ENCODE measurements around the gene ZBTB40. TPM values are rescaled to one million over a fixed set of nuclear protein-coding genes. Genes with fewer than 3 reads are reported as not detected.

The ZBTB40 gene
- polyA plus RNA-seq, 1 of the 3 experiments (the other 2 are of a cell fraction) = 5.0 TPM

- H3K4me3 ChIP-seq (ENCODE audit: low read depth in 2 of 2, low read length in 1 of 2) = no peak overlapping the region; a peak in 1 of 4 replicates
- H3K9ac ChIP-seq = no peak overlapping the region
- no peak overlapping the region for H2AFZ ChIP-seq (ENCODE audit: low read depth)
- ChIA-PET POLR2A (interaction anchor here (0.9 to 1.8 kb wide), 4 partner anchors 9 to 40 kb away, joined by 3 to 9 read pairs (median 6); no protein-coding TSS in a partner anchor), CTCF (interaction anchor here (0.8 to 1.9 kb wide), 5 partner anchors 10 to 157 kb away, joined by 3 to 10 read pairs (median 6); no protein-coding TSS in a partner anchor)
- peak overlapping the region in 1 of 2 experiments; percentile 95; a peak in 2 of 4 replicates for H3K27ac ChIP-seq (ENCODE audit: low read depth in 2 of 2, low read length in 1 of 2)
- no peaks in the 10 kb centered on the region for H3K79me2 ChIP-seq (ENCODE audit: insufficient read depth)
- no peak overlapping the region for H3K4me2 ChIP-seq
- H3K9me2 ChIP-seq = no peaks in the 10 kb centered on the region
- no peaks in the 10 kb centered on the region for H3K9me3 ChIP-seq
- TF ChIP-seq MAX (IDR thresholded peaks at IDR 0.05; ENCODE audit: low read depth) = no peak
- peaks cover 26% of the 10 kb centered on the region for H3K27me3 ChIP-seq (ENCODE audit: insufficient read depth)
- peaks cover 4% of the 10 kb centered on the region for H3F3A ChIP-seq (replicated peaks; ENCODE audit: insufficient read depth)
- no peaks in the 10 kb centered on the region for H4K20me1 ChIP-seq (ENCODE audit: insufficient read depth)
- WGBS (ENCODE audit: low lambda C conversion rate) = 9% methylated on average over 4 of the region's 7 CpGs
- peaks cover 0 to 47% of the 10 kb centered on the region in 2 experiments; a peak in 2 of 4 replicates for H3K4me1 ChIP-seq (ENCODE audit: control insufficient read depth in 1 of 2, insufficient read depth in 2 of 2, low read depth in 1 of 2, low read length in 1 of 2)
- no peak for DNase-seq
- H3K36me3 ChIP-seq (replicated peaks in 1 of 2; ENCODE audit: control insufficient read depth in 1 of 2, insufficient read depth in 2 of 2, low read length in 1 of 2) = no peaks in the 10 kb centered on the region
Observed at GRCh38 chr1:22573237-22573636, 121.6 kb downstream of the ZBTB40 start.

GRCh38 chr1:22575532-22576149 is 124.0 kb downstream of the ZBTB40 start:
- H3K9ac ChIP-seq = no peak overlapping the region
- no peaks in the 10 kb centered on the region for H3K36me3 ChIP-seq (replicated peaks in 1 of 2; ENCODE audit: control insufficient read depth in 1 of 2, insufficient read depth in 2 of 2, low read length in 1 of 2)
- no peak for DNase-seq
- no peak overlapping the region for H3K4me2 ChIP-seq
- H3K27me3 ChIP-seq (ENCODE audit: insufficient read depth) = peaks cover 24% of the 10 kb centered on the region
- TF ChIP-seq EP300 (IDR thresholded peaks at IDR 0.05; ENCODE audit: borderline replicate concordance in 1 of 2, low read depth in 1 of 2, low read length in 1 of 2) (no peak), NFIC (IDR thresholded peaks at IDR 0.05; ENCODE audit: borderline replicate concordance) (no peak), NRF1 (IDR thresholded peaks at IDR 0.05; ENCODE audit: low read depth, low read length) (no peak), TCF12 (IDR thresholded peaks at IDR 0.05) (no peak), GATA2 (CRISPR knock-in tag; IDR thresholded peaks at IDR 0.05) (no peak), RXRA (IDR thresholded peaks at IDR 0.05; ENCODE audit: borderline replicate concordance, low read depth) (no peak), PBX3 (IDR thresholded peaks at IDR 0.05) (no peak), FOXM1 (IDR thresholded peaks at IDR 0.05; ENCODE audit: low read depth) (no peak), FOSL2 (IDR thresholded peaks at IDR 0.05; ENCODE audit: borderline replicate concordance, low read depth) (no peak), ELF1 (IDR thresholded peaks at IDR 0.05) (no peak), IRF3 (IDR thresholded peaks at IDR 0.05; ENCODE audit: low read depth, low read length) (no peak), SMC3 (IDR thresholded peaks at IDR 0.05; ENCODE audit: low read depth, low read length) (no peak), ZBTB33 (IDR thresholded peaks at IDR 0.05; ENCODE audit: borderline replicate concordance, low read depth) (no peak), GABPA (IDR thresholded peaks at IDR 0.05; ENCODE audit: low read depth) (no peak), RCOR1 (IDR thresholded peaks at IDR 0.05; ENCODE audit: low read length) (no peak), EZH2phosphoT487 (IDR thresholded peaks at IDR 0.05; ENCODE audit: borderline replicate concordance, low read depth) (no peak)
- TF ChIP-seq, protein P1, sequence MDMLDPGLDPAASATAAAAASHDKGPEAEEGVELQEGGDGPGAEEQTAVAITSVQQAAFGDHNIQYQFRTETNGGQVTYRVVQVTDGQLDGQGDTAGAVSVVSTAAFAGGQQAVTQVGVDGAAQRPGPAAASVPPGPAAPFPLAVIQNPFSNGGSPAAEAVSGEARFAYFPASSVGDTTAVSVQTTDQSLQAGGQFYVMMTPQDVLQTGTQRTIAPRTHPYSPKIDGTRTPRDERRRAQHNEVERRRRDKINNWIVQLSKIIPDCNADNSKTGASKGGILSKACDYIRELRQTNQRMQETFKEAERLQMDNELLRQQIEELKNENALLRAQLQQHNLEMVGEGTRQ (IDR thresholded peaks at IDR 0.05; ENCODE audit: borderline replicate concordance, low read depth, low read length) = no peak
- H2AFZ ChIP-seq (ENCODE audit: low read depth) = no peak overlapping the region
- H3K9me3 ChIP-seq = no peaks in the 10 kb centered on the region
- no peaks in the 10 kb centered on the region for H3K9me2 ChIP-seq
- no peaks in the 10 kb centered on the region for H3K79me2 ChIP-seq (ENCODE audit: insufficient read depth)
- POLR2A ChIA-PET = no interaction called here
- WGBS (ENCODE audit: low lambda C conversion rate) = 59% methylated on average over 5 of the region's 8 CpGs
- H3F3A ChIP-seq (replicated peaks; ENCODE audit: insufficient read depth) = peaks cover 17% of the 10 kb centered on the region
- no peak overlapping the region for H3K27ac ChIP-seq (ENCODE audit: low read depth in 2 of 2, low read length in 1 of 2)
- no peaks in the 10 kb centered on the region for H4K20me1 ChIP-seq (ENCODE audit: insufficient read depth)
- CTCF ChIA-PET = interaction anchor here (1.6 kb wide), 1 partner anchor 66 kb away, joined by 3 read pairs; no protein-coding TSS in a partner anchor
- peaks cover 0 to 45% of the 10 kb centered on the region in 2 experiments; a peak in 2 of 4 replicates for H3K4me1 ChIP-seq (ENCODE audit: control insufficient read depth in 1 of 2, insufficient read depth in 2 of 2, low read depth in 1 of 2, low read length in 1 of 2)
- no peak overlapping the region for H3K4me3 ChIP-seq (ENCODE audit: low read depth in 2 of 2, low read length in 1 of 2)
